Measurements from ENCODE around the gene KIAA1217. TPM values are rescaled to one million over a fixed set of nuclear protein-coding genes. Genes with fewer than 3 reads are reported as not detected.
A peak's percentile ranks its signal among the peaks of the same experiment; 100 is the strongest.

The KIAA1217 gene
- total and polyA plus RNA-seq, 2 of the 4 experiments (the other 2 are of a cell fraction), result 3.4 to 4.4 TPM

DNA sequence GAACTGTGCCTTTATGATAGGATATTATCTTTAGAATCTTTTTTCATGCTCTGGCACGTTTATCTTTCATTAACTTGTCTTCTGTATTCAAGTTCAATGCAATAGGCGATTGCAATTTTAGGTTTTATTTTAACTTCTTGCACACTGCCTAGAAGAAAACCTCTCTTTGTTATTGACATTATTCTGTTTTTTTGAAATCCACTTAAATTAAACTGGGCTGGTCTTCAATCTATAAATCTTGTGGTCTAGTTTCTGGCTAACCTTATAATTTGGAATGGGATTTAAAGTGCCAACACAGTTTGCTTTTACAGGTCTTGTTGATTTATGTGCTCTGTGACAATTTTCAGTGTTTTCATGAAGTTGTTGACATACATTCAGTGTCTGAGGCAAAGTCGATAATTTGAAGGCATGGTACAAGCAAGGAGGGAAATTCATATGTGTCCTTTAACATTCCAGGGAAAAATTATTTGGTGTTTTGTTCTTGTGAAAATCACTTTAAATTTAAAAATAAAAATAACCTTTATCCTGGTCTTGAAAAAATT, 240.9 kb downstream of the KIAA1217 start:
- POLR2A ChIA-PET (ENCODE audit: unreplicated experiment), result no interaction called here
- Histone ChIP-seq H3K4ac (ENCODE audit: low read depth, low read length) (no peak overlapping the region), H2BK15ac (ENCODE audit: low read depth, low read length) (0 out of 3 replicates have a peak overlapping the region, but pooled peaks have one; percentile 5), H3K79me1 (ENCODE audit: low read depth in 1 of 2, low read length in 2 of 2) (no peaks in the 10 kb centered on the region), H3K4me3 (ENCODE audit: insufficient read depth, low read depth, low read length) (peak overlapping the region; percentile 14; the same call in 1 of the 2 replicates), H3K27ac (ENCODE audit: insufficient read depth, low read length) (peak overlapping the region; percentile 15; the same call in 1 of the 2 replicates), H3K18ac (ENCODE audit: low read depth, low read length) (peak overlapping the region; percentile 92), H3K9me1 (ENCODE audit: insufficient read depth, low read length) (peaks cover 10% of the 10 kb centered on the region; the same call in 1 of the 2 replicates), H3K9ac (ENCODE audit: low read depth, low read length) (peak overlapping the region; percentile 33; the same call in 1 of the 2 replicates), H4K8ac (ENCODE audit: low read depth in 2 of 2, low read length in 2 of 2) (peak overlapping the region in 1 of 2 experiments; percentile 1; a peak in 2 of 4 replicates), H3K56ac (ENCODE audit: extremely low read depth, insufficient read depth, low read length) (no peak overlapping the region), H3K4me1 (ENCODE audit: control insufficient read depth, insufficient read depth, low read length) (peaks cover 7% of the 10 kb centered on the region), H3K23ac (ENCODE audit: low read depth, low read length) (peak overlapping the region; percentile 61; the same call in 1 of the 2 replicates), H3K9me3 (ENCODE audit: control insufficient read depth, insufficient read depth, low read length) (no peaks in the 10 kb centered on the region), H2BK5ac (ENCODE audit: low read depth, low read length, poor library complexity, severe bottlenecking) (peak overlapping the region; percentile 92), H3K4me2 (ENCODE audit: low read depth, low read length) (peak overlapping the region; percentile 92), H2BK120ac (ENCODE audit: low read depth, low read length) (peak overlapping the region; percentile 50; the same call in 1 of the 2 replicates), H2AK5ac (ENCODE audit: low read depth, low read length) (no peak overlapping the region; the same call in 1 of the 2 replicates), H3K27me3 (ENCODE audit: control insufficient read depth, insufficient read depth, low read length) (no peaks in the 10 kb centered on the region), H4K20me1 (ENCODE audit: insufficient read depth, low read length) (no peaks in the 10 kb centered on the region), H3K14ac (replicated peaks; ENCODE audit: low read depth, low read length) (0 out of 2 replicates have a peak overlapping the region, but pooled peaks have one; percentile 40), H4K5ac (ENCODE audit: low read depth, low read length) (peak overlapping the region; percentile 81; the same call in 1 of the 2 replicates), H3K36me3 (ENCODE audit: control insufficient read depth, insufficient read depth, low read length) (no peaks in the 10 kb centered on the region), H4K91ac (ENCODE audit: insufficient read depth, low read depth, low read length) (no peak overlapping the region), H2BK20ac (ENCODE audit: low read depth, low read length) (peak overlapping the region; percentile 60), H2AK9ac (replicated peaks; ENCODE audit: low read depth, low read length, poor library complexity) (no peak overlapping the region), H2AFZ (replicated peaks; ENCODE audit: low read length, poor library complexity) (no peak overlapping the region)
- dilution Hi-C loops (cut with HindIII; ENCODE audit: low sequenced_read_pairs, unreplicated experiment) (no loop called here), in situ Hi-C loops (cut with MboI; ENCODE audit: low sequenced_read_pairs) (no loop called here), intact Hi-C loops (cut with micrococcal nuclease) (loop anchor here (2.0 kb wide), 1 partner anchor 15 kb away; no protein-coding TSS in a partner anchor)
- BruUV-seq (replicated peaks), result no TSS peak
- no peak for DNase-seq
- TF ChIP-seq RAD21 (IDR thresholded peaks at IDR 0.05; ENCODE audit: low read length), result no peak
- TF ChIP-seq, protein P1, sequence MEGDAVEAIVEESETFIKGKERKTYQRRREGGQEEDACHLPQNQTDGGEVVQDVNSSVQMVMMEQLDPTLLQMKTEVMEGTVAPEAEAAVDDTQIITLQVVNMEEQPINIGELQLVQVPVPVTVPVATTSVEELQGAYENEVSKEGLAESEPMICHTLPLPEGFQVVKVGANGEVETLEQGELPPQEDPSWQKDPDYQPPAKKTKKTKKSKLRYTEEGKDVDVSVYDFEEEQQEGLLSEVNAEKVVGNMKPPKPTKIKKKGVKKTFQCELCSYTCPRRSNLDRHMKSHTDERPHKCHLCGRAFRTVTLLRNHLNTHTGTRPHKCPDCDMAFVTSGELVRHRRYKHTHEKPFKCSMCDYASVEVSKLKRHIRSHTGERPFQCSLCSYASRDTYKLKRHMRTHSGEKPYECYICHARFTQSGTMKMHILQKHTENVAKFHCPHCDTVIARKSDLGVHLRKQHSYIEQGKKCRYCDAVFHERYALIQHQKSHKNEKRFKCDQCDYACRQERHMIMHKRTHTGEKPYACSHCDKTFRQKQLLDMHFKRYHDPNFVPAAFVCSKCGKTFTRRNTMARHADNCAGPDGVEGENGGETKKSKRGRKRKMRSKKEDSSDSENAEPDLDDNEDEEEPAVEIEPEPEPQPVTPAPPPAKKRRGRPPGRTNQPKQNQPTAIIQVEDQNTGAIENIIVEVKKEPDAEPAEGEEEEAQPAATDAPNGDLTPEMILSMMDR (conservative IDR thresholded peaks at IDR 0.05; ENCODE audit: low read depth, low read length), result no peak
- TF ChIP-seq, protein P2, sequence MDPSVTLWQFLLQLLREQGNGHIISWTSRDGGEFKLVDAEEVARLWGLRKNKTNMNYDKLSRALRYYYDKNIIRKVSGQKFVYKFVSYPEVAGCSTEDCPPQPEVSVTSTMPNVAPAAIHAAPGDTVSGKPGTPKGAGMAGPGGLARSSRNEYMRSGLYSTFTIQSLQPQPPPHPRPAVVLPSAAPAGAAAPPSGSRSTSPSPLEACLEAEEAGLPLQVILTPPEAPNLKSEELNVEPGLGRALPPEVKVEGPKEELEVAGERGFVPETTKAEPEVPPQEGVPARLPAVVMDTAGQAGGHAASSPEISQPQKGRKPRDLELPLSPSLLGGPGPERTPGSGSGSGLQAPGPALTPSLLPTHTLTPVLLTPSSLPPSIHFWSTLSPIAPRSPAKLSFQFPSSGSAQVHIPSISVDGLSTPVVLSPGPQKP (IDR thresholded peaks at IDR 0.05; ENCODE audit: borderline replicate concordance, low read depth, low read length), result no peak
- no peak for TF ChIP-seq POLR2A (IDR thresholded peaks at IDR 0.05; ENCODE audit: low read depth, low read length)
- TF ChIP-seq BHLHE40 (IDR thresholded peaks at IDR 0.05; ENCODE audit: low read depth, low read length), result no peak
- no peak for TF ChIP-seq NFE2L2 (IDR thresholded peaks at IDR 0.05; ENCODE audit: low read depth, low read length)
- TF ChIP-seq SMC3 (IDR thresholded peaks at IDR 0.05; ENCODE audit: low read depth, low read length), result no peak
- WGBS, 2 experiments (ENCODE audit: extremely low coverage in 2 of 2, insufficient read length in 1 of 2), result no CpG with 5 or more reads among the region's 3 CpGs
- CTCF ChIA-PET, result no interaction called here
- no peak for ATAC-seq (ENCODE audit: low read depth)
